Urinary bladder (tissue), 4 donors: ENCODE data around the gene DYRK3. TPM values are rescaled to one million over a fixed set of nuclear protein-coding genes. Genes with fewer than 3 reads are reported as not detected.

ENCODE experiments used
- DNase-seq: peaks from one replicate; pipeline ENCODE4 v3.0.0-alpha.2; 2015; ENCODE audit errors: extremely low spot score
- H3K27ac ChIP-seq: one replicate; pipeline ENCODE4 v1.5.1; 2013; ENCODE audit warnings: low read depth, mild to moderate bottlenecking, moderate library complexity
- H3K36me3 ChIP-seq: one replicate; pipeline ENCODE4 v1.6.1; 2013; ENCODE audit warnings: mild to moderate bottlenecking, moderate library complexity; ENCODE audit not compliant: insufficient read depth
- H3K4me1 ChIP-seq: one replicate; pipeline ENCODE4 v1.6.1; 2013; ENCODE audit warnings: mild to moderate bottlenecking, moderate library complexity; ENCODE audit not compliant: insufficient read depth
- H3K4me3 ChIP-seq: one replicate; pipeline ENCODE4 v1.5.1; 2013; ENCODE audit warnings: low read depth, low read length
- WGBS: extraction: QIAGEN DNeasy Blood & Tissue Kit; methylation state at CpG from one replicate; pipeline ENCODE4 v1.1.7; 2013; 5-methylcytosine and 5-hydroxymethylcytosine counted together
- polyA plus RNA-seq: library from polyadenylated mRNA; stranded (reverse); fragments of 200-250 nt; gene quantifications from one replicate; pipeline ENCODE4 v1.2.3, GENCODE V29; 2013
- total RNA-seq: library from RNA; depleted of rRNA; stranded (reverse); fragments of >200 nt; gene quantifications from one replicate; pipeline ENCODE4 v1.2.3, GENCODE V29; 2014
- donor health status: healthy with polysubstance abuse.
- donor health status: healthy.

The DYRK3 gene
- 12.8 TPM for total RNA-seq
- polyA plus RNA-seq, result 5.6 TPM

GRCh38 chr1:206635080-206635977 is at the start of gene DYRK3:
TSS of gene DYRK3 (plus strand) at chr1:206635536. CDS start at chr1:206635704, 168 bp downstream.
- Histone ChIP-seq H3K4me3 (peak within 1 kb of the TSS; percentile 79), H3K36me3 (peaks cover 4% of the 10 kb centered on the region), H3K27ac (peak within 1 kb of the TSS; percentile 61), H3K4me1 (peaks cover 1% of the 10 kb centered on the region)
- under 1% methylated on average over 84 of the region's 84 CpGs for WGBS
- DNase-seq, result peak; percentile 66

DNA sequence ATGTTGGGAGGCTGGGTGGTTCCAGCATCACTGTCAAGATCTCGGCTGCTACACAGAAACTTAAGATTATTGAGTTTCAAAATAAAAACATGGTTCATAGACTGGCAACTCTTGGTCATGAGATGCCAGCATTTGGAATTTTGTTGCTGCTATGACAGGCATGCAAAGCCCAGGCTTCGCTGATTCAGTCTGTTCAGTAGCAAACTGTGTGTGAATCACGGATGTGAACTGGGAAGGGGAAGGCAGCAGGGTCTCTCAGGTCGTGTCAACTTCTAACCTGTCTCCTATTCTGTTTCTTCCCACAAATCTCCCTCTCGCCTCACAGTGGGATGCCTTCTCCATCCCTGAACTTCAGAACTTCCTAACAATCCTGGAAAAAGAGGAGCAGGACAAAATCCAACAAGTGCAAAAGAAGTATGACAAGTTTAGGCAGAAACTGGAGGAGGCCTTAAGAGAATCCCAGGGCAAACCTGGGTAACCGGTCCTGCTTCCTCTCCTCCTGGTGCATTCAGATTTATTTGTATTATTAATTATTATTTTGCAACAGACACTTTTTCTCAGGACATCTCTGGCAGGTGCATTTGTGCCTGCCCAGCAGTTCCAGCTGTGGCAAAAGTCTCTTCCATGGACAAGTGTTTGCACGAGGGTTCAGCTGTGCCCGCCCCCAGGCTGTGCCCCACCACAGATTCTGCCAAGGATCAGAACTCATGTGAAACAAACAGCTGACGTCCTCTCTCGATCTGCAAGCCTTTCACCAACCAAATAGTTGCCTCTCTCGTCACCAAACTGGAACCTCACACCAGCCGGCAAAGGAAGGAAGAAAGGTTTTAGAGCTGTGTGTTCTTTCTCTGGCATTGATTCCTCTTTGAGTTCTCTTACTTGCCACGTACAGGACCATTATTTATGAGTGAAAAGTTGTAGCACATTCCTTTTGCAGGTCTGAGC is 48.6 kb upstream of the DYRK3 start:
- Histone ChIP-seq H3K27ac (no peak overlapping the region), H3K4me1 (no peaks in the 10 kb centered on the region), H3K36me3 (no peaks in the 10 kb centered on the region), H3K4me3 (no peak overlapping the region)
- no peak for DNase-seq
- 67% methylated on average over 13 of the region's 13 CpGs for WGBS

DNA sequence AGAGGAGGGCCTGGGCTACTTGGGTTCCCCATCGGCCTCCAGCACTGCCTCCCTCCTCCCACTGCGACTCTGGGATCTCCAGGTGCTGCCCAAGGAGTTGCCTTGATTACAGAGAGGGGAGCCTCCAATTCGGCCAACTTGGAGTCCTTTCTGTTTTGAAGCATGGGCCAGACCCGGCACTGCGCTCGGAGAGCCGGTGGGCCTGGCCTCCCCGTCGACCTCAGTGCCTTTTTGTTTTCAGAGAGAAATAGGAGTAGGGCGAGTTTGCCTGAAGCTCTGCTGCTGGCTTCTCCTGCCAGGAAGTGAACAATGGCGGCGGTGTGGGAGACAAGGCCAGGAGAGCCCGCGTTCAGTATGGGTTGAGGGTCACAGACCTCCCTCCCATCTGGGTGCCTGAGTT is 47.4 kb upstream of the DYRK3 start:
- no peak overlapping the region for H3K4me3 ChIP-seq
- no peak for DNase-seq
- H3K27ac ChIP-seq, result peak overlapping the region; percentile 56
- H3K36me3 ChIP-seq, result no peaks in the 10 kb centered on the region
- H3K4me1 ChIP-seq, result no peaks in the 10 kb centered on the region
- WGBS, result 86% methylated on average over 14 of the region's 14 CpGs

GRCh38 chr1:206588492-206588891 is 46.8 kb upstream of the DYRK3 start:
- Histone ChIP-seq H3K27ac (no peak overlapping the region), H3K36me3 (no peaks in the 10 kb centered on the region), H3K4me1 (no peaks in the 10 kb centered on the region), H3K4me3 (no peak overlapping the region)
- no peak for DNase-seq
- 66% methylated on average over 6 of the region's 6 CpGs for WGBS

- WGBS, result 51% methylated on average over 7 of the region's 7 CpGs
- Histone ChIP-seq H3K4me1 (no peaks in the 10 kb centered on the region), H3K27ac (no peak overlapping the region), H3K4me3 (no peak overlapping the region), H3K36me3 (no peaks in the 10 kb centered on the region)
- no peak for DNase-seq
These were observed 46.1 kb upstream of the DYRK3 start for GRCh38 chr1:206589206-206589605.

DNA sequence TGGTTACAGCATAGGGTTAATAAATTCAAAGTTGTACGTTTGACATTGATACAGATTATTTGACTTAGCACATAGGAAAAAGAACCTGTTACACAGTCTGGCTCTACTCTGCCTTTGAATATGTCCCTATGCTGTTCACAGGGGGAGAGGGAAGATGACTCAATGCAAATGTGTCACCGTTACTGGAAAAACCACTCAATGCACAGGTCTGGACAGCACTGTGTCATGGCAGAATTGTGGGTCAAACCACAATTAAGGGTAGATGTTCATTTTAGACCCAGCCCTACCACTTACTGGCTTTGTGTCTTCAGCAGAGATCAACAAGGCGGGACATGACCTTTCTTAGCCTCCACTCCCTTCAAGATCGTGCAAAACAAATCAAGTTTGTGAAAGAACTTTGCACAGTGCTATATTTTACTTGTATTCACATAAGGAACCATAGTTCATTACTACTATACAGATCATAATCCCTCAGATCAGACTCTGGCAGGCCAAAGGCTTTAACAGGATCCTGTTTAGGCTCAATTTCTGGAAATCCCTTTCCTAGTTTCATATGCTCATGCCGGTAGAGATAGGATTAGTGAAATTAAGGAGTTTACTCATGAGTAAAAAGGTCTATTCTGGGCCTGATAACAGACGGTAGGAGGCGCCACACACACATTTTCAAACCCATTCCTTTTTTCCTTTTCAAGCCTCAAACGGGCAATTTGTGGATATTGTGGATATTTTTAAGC is 45.1 kb upstream of the DYRK3 start:
- Histone ChIP-seq H3K27ac (no peak overlapping the region), H3K4me3 (no peak overlapping the region), H3K36me3 (no peaks in the 10 kb centered on the region), H3K4me1 (no peaks in the 10 kb centered on the region)
- DNase-seq, result no peak
- 53% methylated on average over 8 of the region's 8 CpGs for WGBS

- WGBS, result 86% methylated on average over 5 of the region's 5 CpGs
- no peak for DNase-seq
- no peak overlapping the region for H3K27ac ChIP-seq
- H3K36me3 ChIP-seq, result no peaks in the 10 kb centered on the region
- H3K4me1 ChIP-seq, result no peaks in the 10 kb centered on the region
- no peak overlapping the region for H3K4me3 ChIP-seq
These were observed 44.1 kb upstream of the DYRK3 start for GRCh38 chr1:206591226-206591625.

- no peak for DNase-seq
- Histone ChIP-seq H3K36me3 (no peaks in the 10 kb centered on the region), H3K4me3 (no peak overlapping the region), H3K4me1 (no peaks in the 10 kb centered on the region), H3K27ac (no peak overlapping the region)
- 92% methylated on average over 9 of the region's 9 CpGs for WGBS
These were observed 43.6 kb upstream of the DYRK3 start for GRCh38 chr1:206591696-206592095.

DNA sequence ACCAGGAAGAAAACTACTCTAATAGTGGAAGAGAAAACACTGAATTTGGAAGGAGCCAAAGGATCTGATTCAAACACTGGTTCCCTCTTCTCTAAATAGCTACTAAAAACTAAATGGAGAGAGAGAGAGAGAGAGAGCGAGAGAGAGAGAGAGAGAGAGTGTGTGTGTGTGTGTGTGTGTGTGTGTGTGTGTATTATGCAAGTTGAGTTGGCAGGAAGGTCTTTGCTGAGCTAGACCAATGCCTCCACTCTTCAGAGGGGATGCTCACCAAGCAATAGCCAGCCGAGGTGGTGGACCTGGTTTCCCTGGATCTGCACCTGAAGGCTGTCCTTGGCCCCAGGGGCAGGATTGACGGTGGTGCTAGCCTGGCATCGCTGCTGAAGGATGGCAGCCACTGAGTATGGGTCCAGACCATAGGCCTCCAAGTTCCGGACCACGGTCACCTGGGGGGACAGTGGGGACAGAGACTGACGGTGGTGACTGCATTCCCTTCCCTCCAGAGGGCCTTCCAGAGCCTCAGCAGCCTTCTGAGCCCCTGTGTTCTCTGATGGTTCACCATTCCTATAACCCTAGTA is 41.9 kb upstream of the DYRK3 start:
- no peak overlapping the region for H3K27ac ChIP-seq
- H3K36me3 ChIP-seq, result no peaks in the 10 kb centered on the region
- H3K4me3 ChIP-seq, result no peak overlapping the region
- no peak for DNase-seq
- no peaks in the 10 kb centered on the region for H3K4me1 ChIP-seq
- 92% methylated on average over 7 of the region's 7 CpGs for WGBS

GRCh38 chr1:206595581-206596318 is 39.6 kb upstream of the DYRK3 start:
- H3K4me3 ChIP-seq, result no peak overlapping the region
- no peak for DNase-seq
- no peaks in the 10 kb centered on the region for H3K4me1 ChIP-seq
- H3K36me3 ChIP-seq, result no peaks in the 10 kb centered on the region
- WGBS, result 90% methylated on average over 7 of the region's 7 CpGs
- H3K27ac ChIP-seq, result no peak overlapping the region

DNA sequence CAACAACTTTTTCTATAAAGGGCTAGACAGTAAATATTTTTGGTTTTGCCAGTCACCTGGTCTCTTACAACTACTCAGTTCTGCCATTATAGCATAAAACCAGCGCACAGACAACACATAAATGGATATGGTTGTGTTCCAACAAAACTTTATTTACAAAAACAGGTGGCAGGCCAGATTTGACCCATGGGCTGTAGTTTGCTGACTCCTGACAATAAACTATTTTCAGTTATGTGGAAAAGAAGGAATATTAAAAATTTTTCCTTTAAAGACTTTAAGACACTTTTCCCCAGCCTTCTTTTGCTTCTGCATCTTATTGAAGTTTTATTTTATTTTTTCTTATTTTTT is 39.0 kb upstream of the DYRK3 start:
- WGBS, result 93% methylated on average over 1 of the region's 1 CpG
- no peak for DNase-seq
- no peaks in the 10 kb centered on the region for H3K4me1 ChIP-seq
- no peak overlapping the region for H3K27ac ChIP-seq
- H3K4me3 ChIP-seq, result no peak overlapping the region
- no peaks in the 10 kb centered on the region for H3K36me3 ChIP-seq

GRCh38 chr1:206600527-206600926 is 34.8 kb upstream of the DYRK3 start:
- DNase-seq, result no peak
- H3K27ac ChIP-seq, result no peak overlapping the region
- 93% methylated on average over 3 of the region's 3 CpGs for WGBS
- no peaks in the 10 kb centered on the region for H3K4me1 ChIP-seq
- peaks cover 4% of the 10 kb centered on the region for H3K36me3 ChIP-seq
- H3K4me3 ChIP-seq, result no peak overlapping the region
